Sigmoid colon (tissue), 4 donors: ENCODE results near the gene PPM1M.

ENCODE experiments used
- EP300 ChIP-seq, 4 donors: sonication (generic); formaldehyde crosslinking; IDR thresholded peaks; one replicate each; pipeline ENCODE4 v1.6.1; 2017; ENCODE audit warnings: antibody characterized with exemption in 4 of 4
- POLR2A ChIP-seq, 2 donors: fragments of 450-650 bp; IDR thresholded peaks; one replicate each; pipeline ENCODE4 v1.6.1; 2016; ENCODE audit warnings: antibody characterized with exemption in 2 of 2, mild to moderate bottlenecking in 2 of 2, moderate library complexity in 2 of 2
- POLR2AphosphoS5 ChIP-seq, 4 donors: sonication (generic); formaldehyde crosslinking; IDR thresholded peaks; one replicate each; pipeline ENCODE4 v1.6.1; 2017; ENCODE audit warnings: antibody characterized with exemption in 4 of 4
- TF ChIP-seq, protein P1 (sequence below), 4 experiments: fragments of 450-650 bp in 3 of 4; fragments of 200-600 bp in 1 of 4; IDR thresholded peaks; one replicate each; pipeline ENCODE4 v1.5.1; 2016 to 2019; ENCODE audit warnings: antibody characterized with exemption in 4 of 4, mild to moderate bottlenecking in 3 of 4, moderate library complexity in 2 of 4

DNA sequence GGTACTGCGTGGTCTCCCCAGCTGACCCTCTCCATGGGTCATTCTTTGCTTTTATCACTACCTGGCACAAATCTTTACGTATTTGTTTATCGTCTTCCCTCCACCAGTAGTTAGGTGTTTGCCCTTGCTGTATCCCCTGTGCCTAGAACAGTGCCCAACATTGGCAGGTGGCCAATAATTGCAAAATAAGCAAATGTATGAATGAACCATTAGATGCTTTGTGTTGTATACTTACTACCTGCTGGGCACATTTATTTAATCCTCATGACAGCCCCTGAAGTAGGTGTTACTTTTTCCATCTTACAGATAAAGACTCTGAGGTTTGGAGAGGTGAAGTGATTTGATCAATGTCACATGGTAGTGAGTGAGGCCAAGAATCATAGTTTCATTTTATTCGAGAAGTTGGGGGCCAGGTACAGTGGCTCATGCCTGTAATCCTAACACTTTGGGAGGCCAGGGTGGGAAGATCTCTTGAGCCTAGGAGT is 4.6 kb upstream of the PPM1M start:
- TF ChIP-seq, protein P1, sequence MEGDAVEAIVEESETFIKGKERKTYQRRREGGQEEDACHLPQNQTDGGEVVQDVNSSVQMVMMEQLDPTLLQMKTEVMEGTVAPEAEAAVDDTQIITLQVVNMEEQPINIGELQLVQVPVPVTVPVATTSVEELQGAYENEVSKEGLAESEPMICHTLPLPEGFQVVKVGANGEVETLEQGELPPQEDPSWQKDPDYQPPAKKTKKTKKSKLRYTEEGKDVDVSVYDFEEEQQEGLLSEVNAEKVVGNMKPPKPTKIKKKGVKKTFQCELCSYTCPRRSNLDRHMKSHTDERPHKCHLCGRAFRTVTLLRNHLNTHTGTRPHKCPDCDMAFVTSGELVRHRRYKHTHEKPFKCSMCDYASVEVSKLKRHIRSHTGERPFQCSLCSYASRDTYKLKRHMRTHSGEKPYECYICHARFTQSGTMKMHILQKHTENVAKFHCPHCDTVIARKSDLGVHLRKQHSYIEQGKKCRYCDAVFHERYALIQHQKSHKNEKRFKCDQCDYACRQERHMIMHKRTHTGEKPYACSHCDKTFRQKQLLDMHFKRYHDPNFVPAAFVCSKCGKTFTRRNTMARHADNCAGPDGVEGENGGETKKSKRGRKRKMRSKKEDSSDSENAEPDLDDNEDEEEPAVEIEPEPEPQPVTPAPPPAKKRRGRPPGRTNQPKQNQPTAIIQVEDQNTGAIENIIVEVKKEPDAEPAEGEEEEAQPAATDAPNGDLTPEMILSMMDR (IDR thresholded peaks at IDR 0.05): no peak
- TF ChIP-seq POLR2A (IDR thresholded peaks at IDR 0.05): no peak
- TF ChIP-seq EP300 (IDR thresholded peaks at IDR 0.05): no peak
- no peak for TF ChIP-seq POLR2AphosphoS5 (IDR thresholded peaks at IDR 0.05)
